Naive thymus-derived CD4-positive, alpha-beta T cell (primary cell): Measurements from ENCODE around the gene OR51A7. TPM values are rescaled to one million over a fixed set of nuclear protein-coding genes. Genes with fewer than 3 reads are reported as not detected.
"Not testable (repeated sequence)": the region's sequence is repeated elsewhere in the genome, so short reads cannot be mapped to it uniquely, and the experiment has no call there.

Experiments
- ATAC-seq: fragments of 150-1000 bp; cut with Tn5 transposase; 2 replicates; pipeline ENCODE4 v1.10.0; 2021; ENCODE audit warnings: mild to moderate bottlenecking, moderate library complexity
- CTCF ChIA-PET: fragments of 350-600 bp; sonication (Branson Sonifier 250); formaldehyde crosslinking; loops from one replicate; lab custom pipeline; 2021; ENCODE audit warnings: antibody characterized with exemption; lab: Charles Lee
- POLR2A ChIA-PET: fragments of 350-600 bp; sonication (Branson Sonifier 250); formaldehyde crosslinking; loops from one replicate; lab custom pipeline; 2021; ENCODE audit warnings: antibody characterized with exemption, inconsistent platforms; lab: Charles Lee
- DNase-seq, 9 donors: peaks; one replicate each; pipeline versions ENCODE4 v3.0.0 to v3.0.0-alpha.2; 2020 to 2022; ENCODE audit warnings: mixed read lengths in 1 of 9
- H3K27ac ChIP-seq: one replicate; pipeline ENCODE4 v1.7.0; 2013; ENCODE audit warnings: mild to moderate bottlenecking, low read depth, low read length, moderate library complexity
- H3K27me3 ChIP-seq, 2 donors: one replicate each; pipeline ENCODE4 v1.7.0; 2013; ENCODE audit warnings: low read length in 2 of 2, mild to moderate bottlenecking in 2 of 2, moderate library complexity in 2 of 2; ENCODE audit not compliant: control insufficient read depth in 2 of 2, insufficient read depth in 2 of 2
- H3K36me3 ChIP-seq, 3 experiments: 1 replicate in 2 of 3; 2 replicates in 1 of 3; pipeline ENCODE4 v1.7.0; 2013; ENCODE audit warnings: low read length in 3 of 3, mild to moderate bottlenecking in 3 of 3, moderate library complexity in 1 of 3; ENCODE audit not compliant: insufficient read depth in 3 of 3, control insufficient read depth in 2 of 3
- H3K4me1 ChIP-seq, 2 donors: one replicate each; pipeline ENCODE4 v1.7.0; 2013; ENCODE audit warnings: low read length in 2 of 2, mild to moderate bottlenecking in 2 of 2, moderate library complexity in 1 of 2; ENCODE audit not compliant: control insufficient read depth in 2 of 2, insufficient read depth in 2 of 2
- H3K4me3 ChIP-seq: 2 replicates; pipeline ENCODE4 v1.7.0; 2013; ENCODE audit warnings: mild to moderate bottlenecking, low read length
- H3K9me3 ChIP-seq, 3 experiments: 1 replicate in 2 of 3; 2 replicates in 1 of 3; pipeline ENCODE4 v1.7.0; 2013; ENCODE audit warnings: low read length in 3 of 3; ENCODE audit not compliant: control insufficient read depth in 2 of 3
- H3K27ac Mint-ChIP-seq, 9 donors: one replicate each; pipeline ENCODE4 v1.8.0; 2020 to 2022; ENCODE audit warnings: mixed read lengths in 9 of 9, mild to moderate bottlenecking in 8 of 9, moderate library complexity in 5 of 9, inconsistent platforms in 2 of 9
- H3K27me3 Mint-ChIP-seq, 5 donors: one replicate each; pipeline ENCODE4 v1.8.0; 2021 to 2022; ENCODE audit warnings: mixed read lengths in 5 of 5, mild to moderate bottlenecking in 1 of 5
- H3K36me3 Mint-ChIP-seq, 5 donors: one replicate each; pipeline ENCODE4 v1.8.0; 2020 to 2022; ENCODE audit warnings: mixed read lengths in 5 of 5, mild to moderate bottlenecking in 3 of 5, inconsistent platforms in 1 of 5
- H3K4me1 Mint-ChIP-seq, 7 donors: one replicate each; pipeline ENCODE4 v1.8.0; 2020 to 2022; ENCODE audit warnings: mixed read lengths in 7 of 7, mild to moderate bottlenecking in 3 of 7, inconsistent platforms in 1 of 7
- H3K4me3 Mint-ChIP-seq, 10 donors: one replicate each; pipeline ENCODE4 v1.8.0; 2020 to 2022; ENCODE audit warnings: mild to moderate bottlenecking in 10 of 10, mixed read lengths in 10 of 10, moderate library complexity in 6 of 10, inconsistent platforms in 2 of 10
- H3K9me3 Mint-ChIP-seq, 11 donors: one replicate each; pipeline ENCODE4 v1.8.0; 2020 to 2022; ENCODE audit warnings: mixed read lengths in 11 of 11, mild to moderate bottlenecking in 4 of 11, inconsistent platforms in 1 of 11, moderate library complexity in 1 of 11
- intact Hi-C, 2 donors: fragments of 100-400 bp; cut with micrococcal nuclease; formaldehyde crosslinking; loops; one replicate each; pipeline ENCODE4 v1.15.1; 2023
- polyA plus RNA-seq, 2 donors: library from polyadenylated mRNA; unstranded; fragments of 300-500 nt; fragmentation: Illumina TruSeq; gene quantifications; one replicate each; pipeline ENCODE4 v1.2.3, GENCODE V29; 2021
- total RNA-seq, 6 experiments: library from RNA in 5 of 6; stranded (reverse) in 5 of 6; gene quantifications; 1 replicate in 5 of 6; 2 replicates in 1 of 6; pipeline ENCODE4 v1.2.3 and lab custom pipeline; 2021 to 2026

Gene OR51A7, protein sequence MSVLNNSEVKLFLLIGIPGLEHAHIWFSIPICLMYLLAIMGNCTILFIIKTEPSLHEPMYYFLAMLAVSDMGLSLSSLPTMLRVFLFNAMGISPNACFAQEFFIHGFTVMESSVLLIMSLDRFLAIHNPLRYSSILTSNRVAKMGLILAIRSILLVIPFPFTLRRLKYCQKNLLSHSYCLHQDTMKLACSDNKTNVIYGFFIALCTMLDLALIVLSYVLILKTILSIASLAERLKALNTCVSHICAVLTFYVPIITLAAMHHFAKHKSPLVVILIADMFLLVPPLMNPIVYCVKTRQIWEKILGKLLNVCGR
- not detected for total RNA-seq
- not detected for polyA plus RNA-seq
- not detected for total RNA-seq (lab: John Stamatoyannopoulos, UW)

DNA sequence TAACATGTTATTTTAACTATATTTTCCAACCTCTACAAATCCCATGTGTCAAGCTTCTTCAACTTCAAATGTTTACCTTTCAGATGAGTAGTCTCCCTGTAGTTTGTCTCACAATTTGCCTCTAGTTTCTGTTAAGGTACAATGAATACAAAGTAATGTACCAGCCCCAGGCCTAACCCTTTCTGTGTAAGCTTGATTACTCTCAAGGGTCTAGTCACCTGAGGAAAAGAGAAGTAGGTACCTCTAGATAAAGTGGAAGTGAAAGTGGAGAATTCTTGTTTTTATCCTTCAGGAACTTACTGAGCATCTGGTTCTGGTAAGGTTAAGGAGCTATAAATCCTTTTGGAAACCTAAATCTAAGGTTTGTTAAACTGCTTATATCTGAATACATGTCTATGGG lies at the start of gene OR51A7:
OR51A7 (plus strand) TSS at position 300 of the 400 bp plus-strand sequence. CDS start 3,587 bp downstream, outside the sequence.
- no peaks in the 10 kb centered on the region for H3K27me3 ChIP-seq
- H3K9me3 ChIP-seq, result no peaks in the 10 kb centered on the region
- no peak within 1 kb of the TSS for H3K27ac Mint-ChIP-seq
- H3K27me3 Mint-ChIP-seq, result peaks cover 0 to 10% (median 6%) of the 10 kb centered on the region in 5 donors
- H3K36me3 Mint-ChIP-seq, result no peaks in the 10 kb centered on the region
- peaks cover 0 to 2% (median 0%) of the 10 kb centered on the region in 11 donors for H3K9me3 Mint-ChIP-seq
- ATAC-seq, result no peak
- no peak for DNase-seq
- no peaks in the 10 kb centered on the region for H3K4me1 ChIP-seq
- H3K4me3 ChIP-seq, result no peak within 1 kb of the TSS
- ChIA-PET CTCF (no interaction called here), POLR2A (interaction anchor here (0.6 kb wide), 1 partner anchor 295 kb away, joined by 3 read pairs; no protein-coding TSS in a partner anchor)
- intact Hi-C loops, result no loop called here
- no peak within 1 kb of the TSS for H3K4me3 Mint-ChIP-seq
- H3K4me1 Mint-ChIP-seq, result no peaks in the 10 kb centered on the region
- no peak within 1 kb of the TSS for H3K27ac ChIP-seq
- no peaks in the 10 kb centered on the region for H3K36me3 ChIP-seq

DNA sequence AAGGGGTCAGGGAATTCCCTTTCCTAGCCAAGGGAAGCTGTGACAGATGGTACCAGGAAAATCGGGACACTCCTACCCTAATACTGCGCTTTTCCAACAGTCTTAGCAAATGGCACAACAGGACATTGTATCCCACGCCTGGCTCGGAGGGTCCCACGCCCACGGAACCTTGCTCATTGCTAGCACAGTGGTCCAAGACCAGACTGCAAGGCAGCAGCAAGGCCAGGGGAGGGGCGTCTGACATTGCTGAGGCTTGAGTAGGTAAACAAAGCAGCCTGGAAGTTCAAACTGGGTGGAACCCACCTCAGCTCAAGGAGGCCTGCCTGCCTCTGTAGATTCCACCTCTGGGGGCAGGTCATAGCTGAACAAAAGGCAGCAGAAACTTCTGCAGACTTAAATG lies 49.3 kb upstream of the OR51A7 start:
- DNase-seq, H3K4me1 ChIP-seq, H3K9me3 Mint-ChIP-seq, H3K27ac Mint-ChIP-seq, H3K4me3 Mint-ChIP-seq, H3K27me3 ChIP-seq, H3K27me3 Mint-ChIP-seq, ATAC-seq, intact Hi-C loops, H3K36me3 ChIP-seq, H3K4me3 ChIP-seq, H3K4me1 Mint-ChIP-seq, POLR2A ChIA-PET, H3K27ac ChIP-seq, H3K9me3 ChIP-seq, CTCF ChIA-PET, H3K36me3 Mint-ChIP-seq: not testable (repeated sequence)

- Histone ChIP-seq H3K36me3 (no peaks in the 10 kb centered on the region), H3K27ac (no peak overlapping the region), H3K27me3 (no peaks in the 10 kb centered on the region), H3K4me1 (no peaks in the 10 kb centered on the region), H3K4me3 (no peak overlapping the region), H3K9me3 (no peaks in the 10 kb centered on the region)
- Mint-ChIP-seq H3K9me3 (peaks cover 0 to 7% (median 0%) of the 10 kb centered on the region in 11 donors), H3K36me3 (no peaks in the 10 kb centered on the region), H3K4me3 (no peak overlapping the region), H3K27me3 (peaks cover 0 to 6% (median 3%) of the 10 kb centered on the region in 5 donors), H3K4me1 (no peaks in the 10 kb centered on the region), H3K27ac (no peak overlapping the region)
- ChIA-PET POLR2A (no interaction called here), CTCF (no interaction called here)
- DNase-seq, result no peak
- ATAC-seq, result no peak
- intact Hi-C loops, result no loop called here
Measured at GRCh38 chr11:4862447-4863236, 40.9 kb upstream of the OR51A7 start.

- H3K9me3 Mint-ChIP-seq, result peaks cover 0 to 7% (median 0%) of the 10 kb centered on the region in 11 donors
- H3K27ac Mint-ChIP-seq, result no peak overlapping the region
- Histone ChIP-seq H3K4me3 (no peak overlapping the region), H3K36me3 (no peaks in the 10 kb centered on the region), H3K4me1 (no peaks in the 10 kb centered on the region), H3K27me3 (no peaks in the 10 kb centered on the region), H3K27ac (no peak overlapping the region), H3K9me3 (no peaks in the 10 kb centered on the region)
- intact Hi-C loops, result no loop called here
- DNase-seq (no peak), ATAC-seq (no peak)
- H3K36me3 Mint-ChIP-seq, result no peaks in the 10 kb centered on the region
- H3K4me1 Mint-ChIP-seq, result no peaks in the 10 kb centered on the region
- POLR2A ChIA-PET, result no interaction called here
- CTCF ChIA-PET, result no interaction called here
- no peak overlapping the region for H3K4me3 Mint-ChIP-seq
- H3K27me3 Mint-ChIP-seq, result peaks cover 0 to 6% (median 3%) of the 10 kb centered on the region in 5 donors
Measured at GRCh38 chr11:4863876-4864275, 39.7 kb upstream of the OR51A7 start.

GRCh38 chr11:4865855-4866254 lies 37.7 kb upstream of the OR51A7 start:
- Mint-ChIP-seq H3K9me3 (peaks cover 0 to 6% (median 2%) of the 10 kb centered on the region in 11 donors), H3K36me3 (no peaks in the 10 kb centered on the region), H3K4me1 (no peaks in the 10 kb centered on the region), H3K4me3 (no peak overlapping the region), H3K27ac (no peak overlapping the region), H3K27me3 (peaks cover 0 to 4% (median 0%) of the 10 kb centered on the region in 5 donors)
- DNase-seq (no peak), ATAC-seq (no peak)
- Histone ChIP-seq H3K27me3 (no peaks in the 10 kb centered on the region), H3K4me3 (no peak overlapping the region), H3K4me1 (no peaks in the 10 kb centered on the region), H3K9me3 (no peaks in the 10 kb centered on the region), H3K36me3 (no peaks in the 10 kb centered on the region), H3K27ac (no peak overlapping the region)
- POLR2A ChIA-PET, result no interaction called here
- CTCF ChIA-PET, result no interaction called here
- intact Hi-C loops, result no loop called here

DNA sequence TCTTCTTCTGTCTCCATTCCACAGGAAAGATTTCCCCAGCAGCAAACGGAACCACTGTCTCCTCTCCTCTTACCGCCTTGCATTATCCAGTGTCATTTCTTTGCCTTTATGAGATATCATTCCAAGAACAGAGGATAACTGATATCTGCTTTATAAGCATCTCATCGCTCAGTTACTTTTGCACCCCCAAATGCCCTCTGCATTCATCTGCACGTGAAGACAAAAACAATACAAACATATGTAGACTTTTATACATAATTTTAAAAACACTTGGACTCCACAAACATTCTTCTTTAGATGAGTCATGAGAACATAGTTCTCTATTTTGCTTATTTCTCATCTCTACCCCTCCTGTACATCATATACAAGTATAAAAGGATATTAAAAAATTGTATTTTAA lies 22.4 kb upstream of the OR51A7 start:
- intact Hi-C loops, result no loop called here
- Mint-ChIP-seq H3K27me3 (peaks cover 0 to 19% (median 14%) of the 10 kb centered on the region in 5 donors), H3K9me3 (peaks cover 0 to 7% (median 0%) of the 10 kb centered on the region in 11 donors), H3K36me3 (no peaks in the 10 kb centered on the region), H3K4me1 (no peaks in the 10 kb centered on the region), H3K4me3 (no peak overlapping the region), H3K27ac (no peak overlapping the region)
- Histone ChIP-seq H3K27me3 (no peaks in the 10 kb centered on the region), H3K36me3 (no peaks in the 10 kb centered on the region), H3K4me3 (no peak overlapping the region), H3K4me1 (no peaks in the 10 kb centered on the region), H3K27ac (no peak overlapping the region), H3K9me3 (no peaks in the 10 kb centered on the region)
- ChIA-PET CTCF (no interaction called here), POLR2A (no interaction called here)
- DNase-seq (no peak), ATAC-seq (no peak)
